ENCODE measurements around the gene RABL6.
"Not testable (repeated sequence)": the region's sequence is repeated elsewhere in the genome, so short reads cannot be mapped to it uniquely, and the experiment has no call there.

RABL6 gene

DNA sequence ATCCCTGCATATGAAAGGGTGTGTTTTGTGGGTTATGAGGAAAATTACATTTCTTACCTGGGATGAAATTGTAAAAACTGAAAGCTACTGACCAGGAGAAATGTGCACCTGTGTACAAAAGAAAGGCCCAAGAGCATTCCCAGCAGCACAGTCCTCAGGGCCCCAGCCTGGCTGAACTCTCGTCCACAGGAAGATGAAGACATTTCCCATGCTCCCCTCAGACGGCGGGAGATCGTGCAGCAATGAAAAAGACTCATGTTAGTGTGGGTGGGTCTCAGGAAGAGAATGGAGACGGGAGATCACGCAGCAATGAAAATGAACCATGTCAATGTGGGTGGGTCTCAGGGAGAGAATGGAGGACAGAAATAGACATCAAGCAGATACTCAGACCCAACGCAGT, 30.8 kb upstream of the RABL6 start:
- DNase-seq (ENCODE audit: low read depth in 2 of 2) = no peak

DNA sequence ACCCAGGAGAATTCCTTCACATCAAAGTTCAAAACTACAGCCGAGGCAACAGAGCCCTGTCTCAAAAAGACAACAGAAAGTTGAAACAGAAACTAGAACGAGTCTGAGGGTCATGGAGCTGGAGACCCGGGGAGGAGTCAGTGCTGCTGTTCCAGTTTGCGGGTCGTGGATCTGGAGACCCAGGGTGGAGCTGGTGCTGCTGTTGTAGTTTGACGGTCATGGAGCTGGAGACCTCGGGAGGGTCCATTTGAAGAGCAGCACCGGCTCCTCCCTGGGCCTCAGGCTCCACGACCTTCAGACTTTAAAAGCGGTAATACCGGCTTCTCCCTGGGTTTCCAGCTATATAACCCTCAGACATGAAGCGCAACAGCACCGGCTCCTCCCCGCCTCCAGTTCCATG, 30.4 kb upstream of the RABL6 start:
- no peak for DNase-seq (ENCODE audit: low read depth in 2 of 2)

DNA sequence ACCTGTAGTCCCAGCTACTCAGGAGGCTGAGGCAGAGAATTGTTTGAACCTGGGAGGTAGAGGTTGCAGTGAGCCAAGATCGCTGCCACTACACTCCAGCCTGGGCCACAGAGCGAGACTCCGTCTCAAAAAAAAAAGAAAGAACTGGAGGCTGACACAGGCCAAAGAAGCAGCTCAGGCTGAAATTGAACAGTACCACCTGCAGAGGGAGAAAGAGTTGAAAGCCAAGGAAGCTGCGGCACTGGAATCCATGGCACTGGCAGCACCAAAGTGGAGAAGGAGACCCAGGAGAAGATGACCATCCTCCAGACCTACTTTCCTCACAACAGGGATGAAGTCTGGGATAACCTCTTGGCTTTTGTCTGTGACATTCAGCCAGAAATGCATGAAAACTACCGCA, 27.9 kb upstream of the RABL6 start:
- DNase-seq (ENCODE audit: low read depth in 2 of 2) = no peak

DNA sequence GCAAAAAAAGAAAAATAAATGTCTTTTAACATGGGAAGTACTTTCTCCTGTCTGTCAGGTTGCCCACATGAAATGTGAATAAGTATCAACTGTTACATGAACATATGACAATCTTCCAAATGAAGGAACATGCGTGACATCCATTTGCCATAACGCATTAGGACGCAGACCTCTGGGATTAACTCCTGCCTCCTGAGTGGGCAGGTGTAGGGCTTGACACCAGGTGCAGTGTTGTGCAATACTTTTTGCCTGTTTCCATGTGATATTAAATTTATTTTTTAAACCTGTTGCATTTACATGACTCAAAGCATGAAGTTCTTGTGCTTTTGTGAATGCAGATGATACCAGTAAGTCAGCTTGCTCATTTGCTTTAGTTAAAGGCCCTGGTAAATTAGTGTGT, 25.3 kb upstream of the RABL6 start:
- no peak for DNase-seq (ENCODE audit: low read depth in 2 of 2)

DNA sequence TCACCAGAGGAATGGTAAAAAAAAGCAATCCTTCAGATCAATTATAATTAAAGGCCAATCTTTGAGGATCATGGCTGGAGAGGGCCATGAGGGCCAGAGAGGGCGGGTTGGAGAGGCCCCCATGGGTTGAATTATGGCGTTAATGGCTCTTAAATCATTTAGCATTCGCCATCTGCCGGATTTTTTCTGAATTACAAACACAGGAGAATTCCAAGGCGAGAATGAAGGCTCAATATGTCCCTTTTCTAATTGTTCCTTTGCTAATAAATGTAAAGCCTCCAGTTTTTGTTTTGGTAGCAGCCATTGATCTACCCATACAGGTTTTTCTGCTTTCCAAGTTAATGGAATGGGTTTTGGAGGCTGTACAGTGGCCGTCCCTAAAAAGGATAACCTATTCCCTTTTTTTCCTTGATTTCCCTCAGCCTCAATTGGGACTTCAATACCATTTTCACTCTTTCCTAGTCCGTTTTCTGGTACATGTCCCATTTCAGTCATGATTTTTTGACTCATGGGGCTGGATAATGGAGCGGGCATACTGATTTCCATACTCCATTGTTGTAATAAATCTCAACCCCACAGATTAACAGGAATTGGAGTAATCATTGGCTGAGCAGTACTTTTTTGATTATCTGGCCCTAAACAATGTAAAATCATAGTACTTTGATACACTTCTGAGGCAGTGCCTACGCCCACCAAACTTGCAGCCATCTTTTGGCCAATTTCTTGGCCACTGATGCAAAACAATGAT, 23.3 kb upstream of the RABL6 start:
- no peak for DNase-seq (ENCODE audit: low read depth in 2 of 2)

DNA sequence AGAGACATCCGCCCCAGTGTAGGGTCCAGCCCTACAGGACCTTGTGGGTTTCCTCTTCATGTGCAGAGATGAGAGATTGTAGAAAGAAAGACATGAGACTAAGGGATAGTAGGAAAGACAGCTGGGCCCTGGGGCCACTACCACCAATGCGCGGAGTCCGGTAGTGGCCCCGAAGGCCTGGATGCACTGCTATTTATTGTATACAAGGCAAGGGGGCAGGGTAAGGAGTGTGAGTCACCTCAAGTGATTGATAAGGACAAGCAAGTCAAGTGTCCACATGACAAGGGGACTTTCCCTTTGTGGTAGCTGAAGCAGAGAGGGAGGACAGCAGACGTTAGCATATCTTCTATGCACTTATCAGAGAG, 22.8 kb upstream of the RABL6 start:
- no peak for DNase-seq (ENCODE audit: low read depth in 2 of 2)

DNA sequence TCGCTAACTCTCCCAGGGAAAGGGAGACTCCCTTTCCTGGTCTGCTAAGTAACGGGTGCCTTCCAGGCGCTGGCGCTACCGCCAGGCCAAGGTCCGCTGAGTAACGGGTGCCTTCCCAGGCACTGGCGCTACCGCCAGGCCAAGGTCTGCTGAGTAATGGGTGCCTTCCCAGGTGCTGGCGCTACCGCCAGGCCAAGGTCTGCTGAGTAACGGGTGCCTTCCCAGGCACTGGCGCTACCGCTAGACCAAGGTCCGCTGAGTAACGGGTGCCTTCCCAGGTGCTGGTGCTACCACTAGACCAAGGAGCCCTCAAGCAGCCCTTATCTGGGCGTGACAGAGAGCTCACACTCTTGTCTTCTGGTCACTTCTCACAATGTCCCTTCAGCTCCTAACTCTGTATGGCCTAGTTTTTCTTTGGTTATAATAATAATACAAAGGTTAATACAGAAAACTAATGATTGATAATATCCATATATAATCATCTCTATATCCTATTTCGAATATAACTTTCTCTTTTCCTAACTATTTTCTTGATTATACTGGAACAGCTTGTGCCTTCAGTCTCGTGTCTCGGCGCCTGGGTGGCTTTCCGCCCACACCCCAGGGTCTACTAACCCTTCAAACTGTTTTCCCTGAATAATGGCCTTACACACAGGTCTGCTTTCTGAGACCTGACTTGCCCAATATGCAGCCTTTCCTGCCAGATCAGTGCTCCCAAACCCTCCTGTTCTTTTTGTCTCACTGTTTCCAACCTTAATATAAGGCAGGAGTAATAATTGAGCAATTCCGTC, 22.0 kb upstream of the RABL6 start:
- not testable (repeated sequence) for DNase-seq (ENCODE audit: low read depth in 2 of 2)

DNA sequence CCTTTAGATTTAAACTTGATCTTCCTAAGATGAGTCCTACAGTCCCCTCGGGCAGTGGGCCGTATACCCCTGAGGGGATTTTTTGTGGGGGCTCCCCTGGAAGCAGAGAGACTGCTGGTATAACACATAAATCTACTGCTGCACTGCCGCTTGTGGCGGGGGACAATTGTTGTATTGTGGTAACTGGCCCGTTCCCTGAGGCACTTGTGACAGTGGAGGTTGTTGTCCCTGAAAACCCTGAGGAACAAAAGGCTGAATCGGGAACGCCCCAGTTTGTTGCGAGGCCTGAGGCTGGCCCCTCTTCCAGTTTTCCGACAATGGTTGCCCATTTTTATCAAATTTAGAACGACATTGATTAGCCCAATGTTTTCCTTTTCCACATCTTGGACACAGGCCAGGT, 21.3 kb upstream of the RABL6 start:
- DNase-seq (ENCODE audit: low read depth in 2 of 2) = no peak

DNA sequence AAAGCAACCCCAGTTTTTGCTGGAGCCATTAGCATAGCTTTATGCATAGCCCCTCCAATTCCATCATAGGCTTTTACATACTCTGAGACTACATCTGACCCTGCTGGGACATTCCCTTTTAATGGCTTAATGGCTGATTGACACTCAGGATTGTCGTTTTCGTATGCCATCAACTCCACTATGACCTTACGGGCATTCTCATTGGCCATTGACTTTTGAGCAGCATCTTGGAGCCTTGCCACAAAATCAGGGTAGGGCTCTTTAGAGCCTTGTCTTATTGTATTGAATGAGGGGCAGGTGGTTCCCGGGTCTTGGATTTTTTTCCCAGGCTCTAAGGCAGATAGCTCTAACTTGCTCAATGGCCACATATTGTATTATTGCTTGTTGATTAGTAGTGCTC, 20.8 kb upstream of the RABL6 start:
- not testable (repeated sequence) for DNase-seq (ENCODE audit: low read depth in 2 of 2)

DNA sequence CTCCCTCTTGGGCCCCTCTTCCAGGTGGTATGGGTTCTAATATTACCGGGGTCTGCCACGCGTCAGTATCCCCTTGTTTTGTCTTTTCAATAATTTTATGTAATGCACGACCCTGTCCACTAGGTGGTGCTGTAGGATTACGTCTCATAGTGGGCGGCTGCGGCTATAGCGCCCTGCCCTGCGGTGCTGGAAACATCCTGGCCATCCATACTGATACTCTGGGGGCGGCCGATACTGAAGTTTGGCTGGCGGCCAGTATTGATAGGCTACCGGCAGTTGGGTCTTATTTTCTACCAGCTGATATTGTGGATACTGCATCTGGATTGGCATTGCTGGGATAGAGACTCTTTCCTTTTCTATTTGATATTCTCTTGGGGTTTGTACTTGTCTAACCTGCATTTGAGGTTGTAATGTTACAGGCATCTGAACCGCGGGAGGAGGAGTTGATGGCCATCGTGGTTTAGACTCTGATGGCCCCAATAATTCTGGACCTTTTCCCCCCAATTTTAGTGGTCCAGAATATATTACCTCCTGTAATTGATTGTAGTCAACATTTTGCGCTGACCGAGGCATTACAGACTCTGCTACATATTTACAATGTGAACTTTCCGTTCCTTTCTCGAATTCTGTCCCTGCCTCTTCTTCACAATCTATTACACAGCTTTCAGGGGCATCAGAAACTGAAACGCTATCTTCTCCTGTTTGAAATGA, 19.9 kb upstream of the RABL6 start:
- peak in 1 of 2 donors; percentile 32 for DNase-seq (ENCODE audit: low read depth in 2 of 2)

DNA sequence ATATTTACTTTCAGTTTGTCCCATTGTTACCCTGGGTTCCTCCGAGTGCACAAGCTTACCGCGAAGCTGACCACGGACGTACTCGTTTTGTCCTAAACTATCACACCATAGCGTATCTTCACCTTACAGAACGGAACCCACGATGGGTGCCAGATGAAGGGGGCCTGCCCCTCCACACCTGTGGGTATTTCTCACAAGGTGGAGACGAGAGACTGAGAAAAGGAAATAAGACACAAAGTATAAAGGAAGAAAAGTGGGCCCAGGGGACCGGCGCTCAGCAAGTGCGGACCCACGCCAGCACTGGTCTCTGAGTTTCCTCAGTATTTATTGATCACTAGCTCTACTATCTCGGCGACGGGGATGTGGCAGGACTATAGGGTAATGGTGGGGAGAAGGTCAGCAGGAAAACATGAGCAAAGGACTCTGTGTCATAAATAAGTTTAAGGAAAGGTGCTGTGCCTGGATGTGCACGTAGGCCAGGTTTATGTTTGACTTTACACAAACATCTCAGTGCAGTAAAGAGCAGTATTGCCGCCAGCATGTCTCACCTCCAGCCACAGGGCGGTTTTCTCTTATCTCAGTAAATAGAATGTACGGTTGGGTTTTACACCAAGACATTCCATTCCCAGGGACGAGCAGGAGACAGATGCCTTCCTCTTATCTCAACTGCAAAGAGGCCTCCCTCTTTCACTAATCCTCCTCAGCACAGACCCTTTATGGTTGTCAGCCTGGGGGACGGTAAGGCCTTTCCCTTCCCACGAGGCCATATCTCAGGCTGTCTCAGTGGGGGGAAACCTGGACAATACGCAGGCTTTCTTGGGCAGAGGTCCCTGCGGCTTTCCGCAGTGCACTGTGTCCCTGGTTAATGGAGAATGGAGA, 18.9 kb upstream of the RABL6 start:
- DNase-seq (ENCODE audit: low read depth in 2 of 2) = not testable (repeated sequence)

DNA sequence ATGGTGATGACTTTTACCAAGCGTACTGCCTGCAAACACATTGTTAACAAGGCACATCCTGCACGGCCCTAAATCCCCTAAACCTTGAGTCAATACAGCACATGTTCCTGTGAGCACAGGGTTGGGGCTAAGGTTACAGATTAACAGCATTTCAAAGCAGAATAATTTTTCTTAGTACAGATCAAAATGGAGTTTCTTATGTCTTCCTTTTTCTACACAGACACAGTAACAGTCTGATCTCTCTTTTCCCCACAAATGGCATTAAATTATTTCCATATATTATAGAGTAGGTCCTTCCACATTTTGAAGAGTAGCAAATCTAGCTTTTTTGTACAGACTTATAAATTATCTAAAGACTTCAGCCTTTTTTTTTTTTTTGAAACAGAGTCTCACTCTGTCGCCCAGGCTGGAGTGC, 18.2 kb upstream of the RABL6 start:
- DNase-seq (ENCODE audit: low read depth in 2 of 2) = no peak

DNA sequence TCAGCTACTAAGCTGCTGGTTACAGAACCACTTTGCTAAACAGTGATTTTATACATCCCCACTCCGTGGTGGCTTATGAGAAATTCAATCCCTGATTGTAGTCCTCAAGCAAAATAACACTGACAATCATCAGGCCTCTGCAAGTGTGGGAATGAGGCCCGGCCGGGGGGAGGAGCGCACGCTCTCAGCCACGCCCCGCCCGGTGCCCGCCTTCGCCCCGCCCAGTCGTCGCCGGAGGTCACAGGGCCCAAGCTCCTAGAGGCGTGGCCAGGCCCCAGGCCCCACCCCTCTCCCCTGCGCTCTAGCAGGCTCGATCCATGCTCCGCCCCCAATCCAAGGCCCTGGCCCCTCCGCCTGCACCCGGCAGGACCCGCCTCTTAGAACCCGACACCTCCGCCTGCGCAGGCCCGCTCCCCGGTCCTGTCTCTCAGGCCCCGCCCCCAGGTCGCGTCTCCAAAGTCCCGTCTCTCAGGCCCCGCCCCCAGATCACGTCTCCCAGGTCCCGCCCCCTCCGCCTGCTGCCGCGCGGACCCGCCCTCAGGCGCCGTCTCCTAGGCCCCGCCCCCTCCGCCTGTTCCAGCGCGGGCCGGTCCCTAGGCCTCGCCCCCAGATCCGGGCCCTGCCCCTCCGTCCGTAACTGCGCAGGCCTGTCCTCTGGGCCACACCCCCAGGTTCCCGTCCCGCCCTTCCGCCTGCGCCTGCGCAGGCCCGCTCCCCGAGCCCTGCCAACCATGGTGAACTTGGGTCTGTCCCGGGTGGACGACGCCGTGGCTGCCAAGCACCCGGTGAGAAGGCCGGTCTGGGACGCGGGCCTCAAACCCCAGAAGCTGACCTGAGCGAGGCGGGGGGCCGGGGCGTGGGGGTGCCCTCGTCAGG, 16.9 kb upstream of the RABL6 start, which contains the start of gene TMEM141:
TSS of gene TMEM141 (plus strand) at position 705 of the 876 bp plus-strand sequence. CDS start at position 732, 27 bp downstream.
- DNase-seq (ENCODE audit: low read depth in 2 of 2) = peak; percentile 99 to 100

DNA sequence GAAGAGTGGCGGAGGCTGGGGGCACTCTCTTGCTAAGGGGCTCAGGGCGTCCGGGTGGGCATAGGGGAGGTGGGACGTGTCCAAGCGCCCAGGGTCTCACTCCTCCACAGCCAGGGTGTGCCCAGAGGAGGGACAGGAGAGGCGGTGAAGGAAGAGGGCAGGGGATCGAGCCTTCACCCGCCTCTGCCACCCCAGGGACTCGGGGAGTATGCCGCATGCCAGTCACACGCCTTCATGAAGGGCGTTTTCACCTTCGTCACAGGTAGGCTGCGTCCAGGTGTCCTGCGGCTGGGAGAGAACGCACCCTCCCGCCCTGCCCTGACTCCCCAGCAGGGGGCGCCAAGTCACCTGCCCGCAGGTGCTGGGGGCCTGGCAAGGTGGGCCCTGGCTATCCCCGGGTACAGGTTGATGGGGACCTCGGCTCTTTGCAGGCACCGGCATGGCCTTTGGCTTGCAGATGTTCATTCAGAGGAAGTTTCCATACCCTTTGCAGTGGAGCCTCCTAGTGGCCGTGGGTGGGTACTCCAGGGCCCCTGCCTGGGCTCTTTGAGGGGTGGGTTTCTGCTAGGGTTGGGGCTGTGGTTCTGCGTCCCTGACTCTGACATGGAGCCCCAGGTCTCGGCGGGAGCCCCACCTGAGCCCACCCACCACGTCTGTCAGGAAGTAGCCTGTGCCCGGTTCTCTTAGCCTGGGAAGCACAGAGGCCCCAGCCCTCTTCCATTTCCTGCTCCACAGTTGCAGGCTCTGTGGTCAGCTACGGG, 16.1 kb upstream of the RABL6 start:
- DNase-seq (ENCODE audit: low read depth in 2 of 2) = peak; percentile 34 to 38

DNA sequence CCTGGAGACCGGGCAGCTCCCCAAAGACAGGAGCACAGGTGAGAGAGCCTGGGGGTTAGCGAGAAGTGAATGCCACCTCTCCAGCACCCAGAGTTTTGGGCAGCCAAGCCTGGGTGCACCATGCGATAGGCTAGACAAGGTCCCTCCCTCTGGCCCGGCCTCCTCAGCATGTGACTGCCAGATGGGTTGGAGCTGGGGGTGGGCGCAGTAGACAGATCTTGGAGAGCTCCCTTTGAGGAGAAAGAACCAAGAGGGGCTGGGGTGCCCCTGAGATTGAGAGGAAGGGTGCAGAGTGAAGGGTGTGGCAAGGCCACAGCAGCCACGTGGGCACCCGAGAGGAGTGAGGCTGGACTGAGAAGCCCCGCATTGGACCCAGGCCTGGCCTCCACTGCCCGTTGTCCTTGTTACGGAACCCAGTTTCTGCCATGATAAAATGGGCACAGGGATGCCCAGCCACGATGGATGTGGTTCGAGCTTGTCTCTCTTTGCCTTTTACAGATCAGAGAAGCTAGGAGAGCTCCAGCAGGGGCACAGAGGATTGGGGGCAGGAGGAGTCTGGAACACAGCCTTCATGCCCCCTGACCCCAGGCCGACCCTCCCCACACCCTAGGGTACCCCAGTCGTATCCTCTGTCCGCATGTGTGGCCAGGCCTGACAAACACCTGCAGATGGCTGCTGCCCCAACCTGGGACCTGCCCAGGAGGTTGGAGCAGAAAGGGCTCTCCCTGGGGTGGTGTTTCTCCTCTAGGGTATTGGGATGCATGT, 15.2 kb upstream of the RABL6 start:
- DNase-seq (ENCODE audit: low read depth in 2 of 2) = no peak

DNA sequence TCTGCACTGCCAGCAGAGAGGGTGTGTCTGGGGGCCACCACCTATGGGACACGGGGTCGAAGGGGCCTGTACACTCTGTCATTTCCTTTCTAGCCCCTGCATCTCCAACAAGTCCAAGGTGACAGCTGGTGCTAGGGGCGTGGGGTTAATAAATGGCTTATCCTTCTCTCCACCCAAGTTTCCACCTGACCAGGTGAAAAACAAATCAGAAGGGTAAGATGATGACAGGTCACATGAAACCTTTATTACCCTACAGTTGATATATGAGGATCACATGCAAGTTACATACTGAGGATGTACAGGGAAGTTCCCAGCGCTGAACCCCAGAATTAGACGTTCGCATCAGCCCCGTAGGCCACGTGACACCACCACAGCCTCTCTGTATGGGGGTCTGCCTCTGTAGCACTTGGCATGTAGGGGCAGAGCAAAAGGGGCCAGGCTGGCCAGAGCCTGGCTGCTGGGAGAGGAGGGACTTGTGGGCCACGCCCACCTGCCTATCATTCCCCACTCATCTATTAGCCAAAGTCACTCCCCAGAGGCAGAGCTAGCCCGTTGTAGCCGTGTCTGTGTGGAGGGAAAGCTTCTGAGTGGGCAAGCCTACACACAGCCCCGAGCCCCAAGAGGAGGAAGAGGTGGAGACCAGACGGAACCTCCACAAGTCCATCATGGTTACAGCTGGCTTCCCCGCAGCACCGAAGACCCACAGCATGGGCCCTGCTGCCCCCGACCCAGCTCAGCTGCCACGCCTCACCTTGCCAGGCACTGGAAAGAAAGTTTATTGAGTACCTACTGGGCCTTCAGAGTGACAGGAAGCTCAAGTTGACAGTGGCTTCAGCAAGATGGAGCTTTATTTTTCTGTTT, 14.4 kb upstream of the RABL6 start:
- DNase-seq (ENCODE audit: low read depth in 2 of 2) = no peak

DNA sequence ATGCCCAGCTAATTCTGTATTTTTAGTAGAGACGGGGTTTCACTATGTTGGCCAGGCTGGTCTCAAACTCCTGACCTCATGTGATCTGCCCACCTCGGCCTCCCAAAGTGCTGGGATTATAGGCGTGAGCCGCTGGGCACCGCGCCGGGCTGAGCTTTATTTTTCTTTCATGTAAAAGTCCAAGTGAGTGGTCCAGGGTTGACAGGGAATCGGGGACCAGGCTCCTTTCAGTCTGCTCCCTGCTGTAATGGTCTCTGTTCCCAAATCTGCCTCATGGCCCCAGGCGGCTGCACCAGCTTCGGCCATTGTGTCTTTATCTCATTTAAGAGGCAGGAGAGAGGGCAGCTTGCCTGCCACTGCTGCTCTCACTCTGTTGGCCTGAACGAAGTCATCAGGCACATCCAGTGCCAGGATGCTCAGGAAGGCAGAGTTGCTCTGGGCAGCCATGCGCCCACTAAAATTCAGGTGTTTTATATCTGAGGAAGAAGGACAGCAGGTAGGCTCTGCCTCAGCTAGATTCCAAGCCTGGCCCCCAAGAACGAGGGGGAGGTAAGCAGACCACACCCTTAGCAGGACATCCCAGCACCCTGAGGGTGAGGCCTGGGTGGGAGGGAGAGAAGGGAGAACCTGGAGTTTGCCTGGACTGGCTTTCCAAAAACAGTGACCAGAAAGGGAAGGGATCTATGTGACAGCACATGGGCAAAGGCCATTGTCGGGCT, 13.3 kb upstream of the RABL6 start:
- no peak for DNase-seq (ENCODE audit: low read depth in 2 of 2)

DNA sequence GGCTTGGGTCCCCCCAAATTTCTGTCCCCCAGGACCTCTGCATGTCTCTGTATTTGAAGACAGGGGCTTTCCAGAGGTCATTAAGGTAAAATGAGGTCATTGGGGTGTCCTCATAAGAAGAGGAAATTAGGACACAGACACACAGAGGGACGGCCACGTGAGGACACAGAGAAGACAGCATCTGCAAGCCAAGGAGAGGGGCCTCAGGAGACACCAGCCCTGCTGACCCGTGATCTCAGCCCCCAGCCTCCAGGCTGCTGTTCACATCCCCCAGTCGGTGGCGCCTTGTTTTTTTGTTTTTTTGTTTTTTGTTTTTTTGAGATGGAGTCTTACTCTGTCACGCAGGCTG, 12.8 kb upstream of the RABL6 start:
- no peak for DNase-seq (ENCODE audit: low read depth in 2 of 2)
